K562 (cell line): ENCODE data around the gene LAMA4. TPM values are rescaled to one million over a fixed set of nuclear protein-coding genes. Genes with fewer than 3 reads are reported as not detected.
A peak's percentile ranks its signal among the peaks of the same experiment; 100 is the strongest.

Experiments used
- ATAC-seq: fragments of 200-7000 bp; cut with Tn5 transposase; 3 replicates; pipeline ENCODE4 v1.9.1; 2020; ENCODE audit warnings: moderate library complexity
- Bru-seq: library from RNA; stranded (reverse); fragments of 400-500 nt; gene quantifications from one replicate; lab custom pipeline; 2021; lab: Mats Ljungman, UMichigan
- BruChase-seq, 2 experiments: library from RNA; stranded (reverse); fragments of 400-500 nt; gene quantifications; one replicate each; lab custom pipeline; 2021; lab: Mats Ljungman, UMichigan
- BruUV-seq: library from RNA; stranded (reverse); fragments of 400-500 nt; replicated peaks from 2 replicates; lab custom pipeline; 2021; lab: Mats Ljungman, UMichigan
- CTCF ChIA-PET: fragments of 300-600 bp; formaldehyde crosslinking; extraction: SDS; loops from one replicate; lab custom pipeline; 2021; ENCODE audit warnings: low intra/inter-chr PET ratio; lab: Yijun Ruan, JAX
- POLR2A ChIA-PET: fragments of 300-600, 350-650 bp; sonication (Branson Sonifier 250); formaldehyde crosslinking; extraction: SDS; loops from one replicate; lab custom pipeline; 2021; ENCODE audit warnings: antibody characterized with exemption, inconsistent platforms; lab: Yijun Ruan, JAX
- DNase-seq, 4 experiments: peaks; one replicate each; pipeline versions ENCODE4 v3.0.0 to v3.0.0-alpha.2; 2011 to 2018; ENCODE audit warnings: low spot score in 3 of 4, mixed read lengths in 3 of 4; ENCODE audit errors: extremely low read depth in 1 of 4
- FAIRE-seq: peaks from 2 replicates; lab custom pipeline; 2011; peaks lifted over from hg19 to GRCh38; lab: Jason Lieb, UNC
- H2AFZ ChIP-seq: 2 replicates; pipeline ENCODE4 v1.6.0; 2011; ENCODE audit warnings: low read depth, low read length, control low read depth, inconsistent platforms
- H3K27ac ChIP-seq: fragments of 200-600 bp; 3 replicates; pipeline ENCODE4 v1.8.0; 2011; ENCODE audit warnings: low read depth, mild to moderate bottlenecking, control low read depth, inconsistent platforms, low read length, moderate library complexity, mixed read lengths; ENCODE audit errors: extremely low read depth
- H3K27me3 ChIP-seq, 2 experiments: fragments of 300-600 bp in 1 of 2; 2 replicates in 1 of 2; 3 replicates in 1 of 2; pipeline versions ENCODE4 v1.6.0 to v1.8.0; 2011; ENCODE audit warnings: inconsistent platforms in 2 of 2, low read length in 2 of 2, mild to moderate bottlenecking in 1 of 2, mixed read lengths in 1 of 2, moderate library complexity in 1 of 2; ENCODE audit not compliant: control insufficient read depth in 2 of 2, insufficient read depth in 2 of 2
- H3K36me3 ChIP-seq: fragments of 300-600 bp; 3 replicates; pipeline ENCODE4 v1.8.0; 2011; ENCODE audit warnings: mild to moderate bottlenecking, low read length, inconsistent platforms; ENCODE audit not compliant: control insufficient read depth, insufficient read depth
- H3K4me1 ChIP-seq, 2 experiments: fragments of 200-600 bp in 1 of 2; replicated peaks in 1 of 2; 2 replicates in 1 of 2; 3 replicates in 1 of 2; pipeline versions ENCODE4 v1.5.1 to v1.8.0; 2011; ENCODE audit warnings: inconsistent platforms in 2 of 2, low read length in 2 of 2, mild to moderate bottlenecking in 1 of 2, mixed read lengths in 1 of 2, moderate library complexity in 1 of 2; ENCODE audit not compliant: control insufficient read depth in 2 of 2, insufficient read depth in 2 of 2
- H3K4me2 ChIP-seq: 2 replicates; pipeline ENCODE4 v1.6.1; 2011; ENCODE audit warnings: low read length, control low read depth, inconsistent platforms, mixed read lengths; ENCODE audit not compliant: insufficient read depth
- H3K4me3 ChIP-seq: fragments of 200-600 bp; sonication (generic), shearing (Covaris generic); 2 replicates; pipeline ENCODE4 v1.5.1; 2016; ENCODE audit warnings: control low read depth, inconsistent platforms
- H3K79me2 ChIP-seq: fragments of 200-600 bp; 3 replicates; pipeline ENCODE4 v1.8.0; 2011; ENCODE audit warnings: low read length, inconsistent platforms; ENCODE audit not compliant: control insufficient read depth, insufficient read depth
- H3K9ac ChIP-seq, 2 experiments: 2 replicates each; pipeline versions ENCODE4 v1.6.0 to v1.6.1; 2011; ENCODE audit warnings: low read depth in 2 of 2, low read length in 2 of 2, control low read depth in 1 of 2, inconsistent platforms in 1 of 2, mild to moderate bottlenecking in 1 of 2, mixed read lengths in 1 of 2; ENCODE audit not compliant: insufficient read depth in 1 of 2
- H3K9me1 ChIP-seq: one replicate; pipeline ENCODE4 v1.6.0; 2011; ENCODE audit warnings: inconsistent platforms, mild to moderate bottlenecking, low read length, moderate library complexity; ENCODE audit not compliant: control insufficient read depth, insufficient read depth
- H3K9me3 ChIP-seq: replicated peaks from 2 replicates; pipeline ENCODE4 v1.5.1; 2011; ENCODE audit warnings: low read depth, low read length, inconsistent platforms; ENCODE audit not compliant: control insufficient read depth, insufficient read depth
- H4K20me1 ChIP-seq: replicated peaks from 2 replicates; pipeline ENCODE4 v1.6.1; 2011; ENCODE audit warnings: low read length, inconsistent platforms, mixed read lengths; ENCODE audit not compliant: control insufficient read depth, insufficient read depth
- BCLAF1 ChIP-seq, 2 experiments: fragments of 450-650 bp in 1 of 2; IDR thresholded peaks; 2 replicates each; pipeline ENCODE4 v1.6.1; 2011 to 2017; ENCODE audit warnings: low read depth in 2 of 2, antibody characterized with exemption in 1 of 2, borderline replicate concordance in 1 of 2, low read length in 1 of 2, mild to moderate bottlenecking in 1 of 2, mixed read lengths in 1 of 2; ENCODE audit not compliant: control insufficient read depth in 1 of 2
- CHD2 ChIP-seq: IDR thresholded peaks from 2 replicates; pipeline ENCODE4 v1.6.1; 2011; ENCODE audit warnings: low read depth, low read length
- GTF2E2 ChIP-seq: fragments of 200-800 bp; sonication (Bioruptor generic); IDR thresholded peaks from 2 replicates; pipeline ENCODE4 v1.6.1; 2016; ENCODE audit warnings: missing genetic modification characterization, missing compliant biosample characterization
- WGBS: fragments of 100-300 bp; shearing (Covaris generic); methylation state at CpG from one replicate; pipeline ENCODE4 v1.1.6; 2016; ENCODE audit warnings: low coverage, mixed read lengths; ENCODE audit not compliant: insufficient coverage; ENCODE audit errors: missing lambda C conversion rate; 5-methylcytosine and 5-hydroxymethylcytosine counted together
- in situ Hi-C: fragments of 300-500 bp; cut with MboI; formaldehyde crosslinking; loops from 4 replicates; pipeline ENCODE4 v1.15.0; 2018; ENCODE audit warnings: inconsistent platforms, mixed read lengths
- intact Hi-C: fragments of 100-400 bp; cut with micrococcal nuclease; formaldehyde crosslinking; loops from 2 replicates; pipeline ENCODE4 v1.14.2; 2022
- long read RNA-seq, 3 experiments: library from polyadenylated mRNA in 2 of 3; library from RNA in 1 of 3; unstranded in 2 of 3; stranded (forward) in 1 of 3; transcript quantifications; one replicate each; pipeline ENCODE4 v2.0.0, GENCODE V29; 2019 to 2022
- polyA minus RNA-seq, 3 experiments: library from RNA; depleted of rRNA, polyadenylated mRNA; stranded (reverse); fragments of >200 nt; gene quantifications; 2 replicates each; pipeline ENCODE4 v1.2.3, GENCODE V29; 2011
- polyA plus RNA-seq, 8 experiments: library from polyadenylated mRNA; depleted of rRNA in 4 of 8; stranded (reverse) in 5 of 8; unstranded in 3 of 8; fragments of >200 nt; fragmentation: Nextera tagmentation in 2 of 8; fragmentation: Illumina TruSeq in 1 of 8; extraction: Ambion mirVana in 2 of 8; extraction: Trizol in 1 of 8; gene quantifications; 2 replicates each; pipeline versions ENCODE4 v1.2.1 to v1.2.3, GENCODE V29; 2011 to 2014; ENCODE audit warnings: inconsistent platforms in 1 of 8, missing spikeins in 1 of 8
- total RNA-seq, 7 experiments: library from RNA; depleted of rRNA in 6 of 7; stranded (reverse); fragments of >200 nt in 6 of 7; fragmentation: Illumina TruSeq in 2 of 7; extraction: Trizol in 2 of 7; gene quantifications; 2 replicates each; pipeline versions ENCODE4 v1.2.1 to v1.2.3, GENCODE V29; 2011 to 2021; ENCODE audit warnings: low replicate concordance in 1 of 7

The LAMA4 gene
- 0.07 and 0.92 TPM in 2 replicates for total RNA-seq (2011; cell fraction: chromatin; rRNA removed; ENCODE audit: low replicate concordance)
- total RNA-seq (2011; cell fraction: nucleolus; rRNA removed) = under 0.01 and 0.50 TPM in 2 replicates
- total RNA-seq (2011; cell fraction: nucleoplasm; rRNA removed) = 0.44 and 1.4 TPM in 2 replicates
- 0.08 and 0.09 TPM in 2 replicates for total RNA-seq (2014; rRNA removed)
- 0.57 and 0.84 TPM in 2 replicates for total RNA-seq (2014; rRNA removed; fragmentation: Illumina TruSeq; extraction: Trizol)
- total RNA-seq (2015; rRNA removed; fragmentation: Illumina TruSeq; extraction: Trizol) = 0.51 and 0.60 TPM in 2 replicates
- 0.60 and 1.1 TPM in 2 replicates for total RNA-seq (2021)
- polyA plus RNA-seq (2011; rRNA removed) = 0.45 and 2.9 TPM in 2 replicates
- 0.18 and 0.25 TPM in 2 replicates for polyA plus RNA-seq (2011; cell fraction: cytosol; rRNA removed)
- polyA plus RNA-seq (2011; cell fraction: nucleus; rRNA removed) = 0.58 and 0.80 TPM in 2 replicates
- 0.10 and 0.57 TPM in 2 replicates for polyA plus RNA-seq (2012)
- polyA plus RNA-seq (2014; fragmentation: Illumina TruSeq; extraction: Trizol) = 0.26 and 0.36 TPM in 2 replicates
- under 1 TPM; 0.28 to 0.56 TPM for polyA plus RNA-seq (2014; fragmentation: Nextera tagmentation; extraction: Ambion mirVana)
- polyA plus RNA-seq (2014; rRNA removed) = 0.05 and 0.32 TPM in 2 replicates
- 1.1 and 5.6 TPM in 2 replicates for polyA minus RNA-seq (2011; rRNA and poly(A)+ RNA removed)
- polyA minus RNA-seq (2011; cell fraction: cytosol; rRNA and poly(A)+ RNA removed) = 1.0 TPM in 1 of 2 replicates, not detected in the other
- 1.2 and 1.7 TPM in 2 replicates for polyA minus RNA-seq (2011; cell fraction: nucleus; rRNA and poly(A)+ RNA removed)
- percentile 20 among the genes with signal in this experiment for Bru-seq, nascent RNA
- percentile 9 among the genes with signal in this experiment for BruChase-seq, experiment 1, labeled RNA remaining after a 2-hour chase
- BruChase-seq, experiment 2, labeled RNA remaining after a 6-hour chase = percentile 7 among the genes with signal in this experiment
- long read RNA-seq, experiment 1, partial matches to known transcripts = 5 of 5 reads
- long read RNA-seq, experiment 1, other reads (novel, unspliced or antisense) = 0 of 5 reads
- long read RNA-seq, experiment 2 = 0 reads
- long read RNA-seq, experiment 3, partial matches to known transcripts = 2 of 3 reads
- long read RNA-seq, experiment 3, other reads (novel, unspliced or antisense) = 1 of 3 reads

- Histone ChIP-seq H3K27ac (no peak within 1 kb of the TSS), H3K27me3 (peaks cover 9 to 19% of the 10 kb centered on the region in 2 experiments; a peak in 3 of 5 replicates), H3K79me2 (no peaks in the 10 kb centered on the region), H3K9ac (no peak within 1 kb of the TSS; a peak in 1 of 4 replicates), H3K9me1 (no peaks in the 10 kb centered on the region), H3K4me2 (no peak within 1 kb of the TSS), H4K20me1 (no peaks in the 10 kb centered on the region), H3K9me3 (no peaks in the 10 kb centered on the region), H3K4me1 (peaks cover 0 to 5% of the 10 kb centered on the region in 2 experiments; a peak in 1 of 5 replicates), H2AFZ (0 out of 2 replicates have a peak within 1 kb of the TSS, but pooled peaks have one; percentile 9), H3K36me3 (no peaks in the 10 kb centered on the region), H3K4me3 (no peak within 1 kb of the TSS)
- 1% methylated on average over 42 of the region's 52 CpGs for WGBS
- ATAC-seq (peak; percentile 48; the same call in 2 of the 3 replicates), DNase-seq (no peak), FAIRE-seq (no peak)
- ChIA-PET CTCF (no interaction called here), POLR2A (no interaction called here)
- in situ Hi-C loops = no loop called here
- no TSS peak for BruUV-seq
- TF ChIP-seq GTF2E2 (tag) = no peak
- TF ChIP-seq CHD2 = no peak
- no peak for TF ChIP-seq BCLAF1 (IDR thresholded peaks at IDR 0.05; ENCODE audit: borderline replicate concordance in 1 of 2, control insufficient read depth in 1 of 2, low read depth in 2 of 2, low read length in 1 of 2)
- intact Hi-C loops = no loop called here
Observed at GRCh38 chr6:112253841-112254816, at the start of gene LAMA4. Gene LAMA4 (minus strand): TSS chr6:112254567. CDS start chr6:112254150, 417 bp downstream.
